Measurements from ENCODE around the gene FAM78B.

GRCh38 chr1:166063701-166064100, 103.1 kb downstream of the FAM78B start:
- TF ChIP-seq POLR2A (IDR thresholded peaks at IDR 0.05) (no peak), CTCF (IDR thresholded peaks at IDR 0.05) (no peak)

Measured in lower leg skin (tissue), 3 donors.